Uterine smooth muscle cell (primary cell): ENCODE data around the gene FGL2. TPM values are rescaled to one million over a fixed set of nuclear protein-coding genes. Genes with fewer than 3 reads are reported as not detected.

Experiments
- total RNA-seq: library from RNA; depleted of rRNA; stranded (reverse); fragments of >200 nt; gene quantifications from 2 replicates; pipeline ENCODE4 v1.2.3, GENCODE V29; 2014

FGL2 gene, protein sequence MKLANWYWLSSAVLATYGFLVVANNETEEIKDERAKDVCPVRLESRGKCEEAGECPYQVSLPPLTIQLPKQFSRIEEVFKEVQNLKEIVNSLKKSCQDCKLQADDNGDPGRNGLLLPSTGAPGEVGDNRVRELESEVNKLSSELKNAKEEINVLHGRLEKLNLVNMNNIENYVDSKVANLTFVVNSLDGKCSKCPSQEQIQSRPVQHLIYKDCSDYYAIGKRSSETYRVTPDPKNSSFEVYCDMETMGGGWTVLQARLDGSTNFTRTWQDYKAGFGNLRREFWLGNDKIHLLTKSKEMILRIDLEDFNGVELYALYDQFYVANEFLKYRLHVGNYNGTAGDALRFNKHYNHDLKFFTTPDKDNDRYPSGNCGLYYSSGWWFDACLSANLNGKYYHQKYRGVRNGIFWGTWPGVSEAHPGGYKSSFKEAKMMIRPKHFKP
- under 0.01 and 0.22 TPM in 2 replicates for total RNA-seq

DNA sequence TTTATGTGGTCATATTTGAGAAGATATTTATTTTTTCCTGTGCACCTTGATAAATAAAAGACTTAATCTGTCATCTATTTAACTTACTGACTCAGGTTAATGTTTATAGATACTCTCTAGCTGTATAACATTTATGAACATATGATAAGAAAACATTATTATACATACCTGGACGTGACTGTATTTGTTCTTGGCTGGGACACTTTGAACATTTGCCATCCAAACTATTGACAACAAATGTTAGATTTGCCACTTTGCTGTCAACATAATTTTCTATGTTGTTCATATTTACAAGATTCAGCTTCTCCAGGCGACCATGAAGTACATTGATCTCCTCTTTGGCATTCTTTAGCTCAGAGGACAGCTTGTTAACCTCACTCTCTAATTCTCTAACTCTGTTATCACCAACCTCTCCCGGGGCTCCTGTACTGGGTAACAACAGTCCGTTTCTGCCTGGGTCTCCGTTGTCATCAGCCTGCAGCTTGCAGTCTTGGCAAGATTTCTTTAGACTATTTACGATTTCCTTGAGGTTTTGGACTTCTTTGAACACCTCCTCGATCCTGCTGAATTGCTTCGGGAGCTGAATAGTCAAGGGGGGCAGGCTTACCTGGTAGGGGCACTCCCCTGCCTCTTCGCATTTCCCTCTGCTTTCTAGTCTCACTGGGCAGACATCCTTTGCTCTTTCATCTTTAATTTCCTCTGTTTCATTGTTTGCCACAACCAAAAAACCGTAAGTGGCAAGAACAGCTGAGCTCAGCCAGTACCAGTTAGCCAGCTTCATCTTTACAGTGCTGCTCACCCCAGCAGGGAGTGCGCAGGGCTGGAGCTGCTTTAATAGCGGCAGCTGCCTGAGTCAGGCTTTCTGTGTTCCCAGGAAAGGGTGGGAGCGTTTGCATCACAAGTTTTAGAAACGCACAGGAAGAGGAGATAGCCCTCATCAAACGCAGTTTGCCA is at the start of gene FGL2:
FGL2 (minus strand) TSS at position 807 of the 954 bp plus-strand sequence; CDS start at position 781, 26 bp downstream.

Other genes starting within 250 kb of the FGL2 start
- not detected in 2 replicates for gene SPDYE17, start 167.5 kb downstream of the FGL2 start, total RNA-seq
- gene SPDYE18, start 137.3 kb downstream of the FGL2 start, total RNA-seq, result not detected in 2 replicates
- gene CCDC146, start 77.2 kb downstream of the FGL2 start, total RNA-seq, result 0.87 and 1.1 TPM in 2 replicates
- gene GSAP, start 216.5 kb upstream of the FGL2 start, total RNA-seq, result 19.5 and 20.8 TPM in 2 replicates